ENCODE results near the gene MED13.

GRCh38 chr17:62009220-62009619, 55.9 kb downstream of the MED13 start:
- TF ChIP-seq CTCF (optimal IDR thresholded peaks at IDR 0.05 in 1 of 3, IDR thresholded peaks at IDR 0.05 in 1 of 3, conservative IDR thresholded peaks at IDR 0.05 in 1 of 3; ENCODE audit: extremely low read depth in 1 of 3, insufficient read depth in 2 of 3, low read length in 3 of 3) (no peak), EZH2 (IDR thresholded peaks at IDR 0.05; ENCODE audit: low read length) (no peak)

Data from keratinocyte (primary cell).